ENCODE measurements around the gene PPP3R1.

The PPP3R1 gene

GRCh38 chr2:68196120-68196716 lies 56.1 kb downstream of the PPP3R1 start:
- TF ChIP-seq ZNF274 (IDR thresholded peaks at IDR 0.05; ENCODE audit: low read depth, low read length) = no peak
- no peak overlapping the region for H3K4me3 ChIP-seq (ENCODE audit: low read length)

- TF ChIP-seq ZNF274 (IDR thresholded peaks at IDR 0.05; ENCODE audit: low read depth, low read length) = no peak
- H3K4me3 ChIP-seq (ENCODE audit: low read length) = no peak overlapping the region
Observed at GRCh38 chr2:68195096-68195495, 57.2 kb downstream of the PPP3R1 start.

GRCh38 chr2:68193787-68194372 lies 58.5 kb downstream of the PPP3R1 start:
- H3K4me3 ChIP-seq (ENCODE audit: low read length) = no peak overlapping the region
- no peak for TF ChIP-seq ZNF274 (IDR thresholded peaks at IDR 0.05; ENCODE audit: low read depth, low read length)

- no peak for TF ChIP-seq ZNF274 (IDR thresholded peaks at IDR 0.05; ENCODE audit: low read depth, low read length)
- no peak overlapping the region for H3K4me3 ChIP-seq (ENCODE audit: low read length)
Observed at GRCh38 chr2:68193144-68193543, 59.2 kb downstream of the PPP3R1 start.

GRCh38 chr2:68190991-68191731 lies 61.2 kb downstream of the PPP3R1 start:
- H3K4me3 ChIP-seq (ENCODE audit: low read length) = no peak overlapping the region
- TF ChIP-seq ZNF274 (IDR thresholded peaks at IDR 0.05; ENCODE audit: low read depth, low read length) = no peak

GRCh38 chr2:68189991-68190784 lies 62.1 kb downstream of the PPP3R1 start:
- H3K4me3 ChIP-seq (ENCODE audit: low read length) = no peak overlapping the region
- no peak for TF ChIP-seq ZNF274 (IDR thresholded peaks at IDR 0.05; ENCODE audit: low read depth, low read length)

GRCh38 chr2:68188831-68189230 lies 63.5 kb downstream of the PPP3R1 start:
- H3K4me3 ChIP-seq (ENCODE audit: low read length) = peak overlapping the region; percentile 48; the same call in 1 of the 2 replicates
- no peak for TF ChIP-seq ZNF274 (IDR thresholded peaks at IDR 0.05; ENCODE audit: low read depth, low read length)

- H3K4me3 ChIP-seq (ENCODE audit: low read length) = no peak overlapping the region
- no peak for TF ChIP-seq ZNF274 (IDR thresholded peaks at IDR 0.05; ENCODE audit: low read depth, low read length)
Observed at GRCh38 chr2:68187329-68187728, 65.0 kb downstream of the PPP3R1 start.

- no peak overlapping the region for H3K4me3 ChIP-seq (ENCODE audit: low read length)
- TF ChIP-seq ZNF274 (IDR thresholded peaks at IDR 0.05; ENCODE audit: low read depth, low read length) = no peak
Observed at GRCh38 chr2:68185541-68186164, 66.7 kb downstream of the PPP3R1 start.

GRCh38 chr2:68182902-68183301 lies 69.4 kb downstream of the PPP3R1 start:
- no peak overlapping the region for H3K4me3 ChIP-seq (ENCODE audit: low read length)
- no peak for TF ChIP-seq ZNF274 (IDR thresholded peaks at IDR 0.05; ENCODE audit: low read depth, low read length)

GRCh38 chr2:68178954-68179627 lies 73.2 kb downstream of the PPP3R1 start:
- TF ChIP-seq ZNF274 (IDR thresholded peaks at IDR 0.05; ENCODE audit: low read depth, low read length) = no peak
- no peak overlapping the region for H3K4me3 ChIP-seq (ENCODE audit: low read length)

- H3K4me3 ChIP-seq (ENCODE audit: low read length) = no peak overlapping the region
- no peak for TF ChIP-seq ZNF274 (IDR thresholded peaks at IDR 0.05; ENCODE audit: low read depth, low read length)
Observed at GRCh38 chr2:68178432-68178831, 73.9 kb downstream of the PPP3R1 start.

GRCh38 chr2:68177541-68177940 lies 74.8 kb downstream of the PPP3R1 start:
- no peak overlapping the region for H3K4me3 ChIP-seq (ENCODE audit: low read length)
- no peak for TF ChIP-seq ZNF274 (IDR thresholded peaks at IDR 0.05; ENCODE audit: low read depth, low read length)

Data from GM08714 (cell line).